ENCODE measurements around the gene PET117.
A peak's percentile ranks its signal among the peaks of the same experiment; 100 is the strongest.

PET117 gene

DNA sequence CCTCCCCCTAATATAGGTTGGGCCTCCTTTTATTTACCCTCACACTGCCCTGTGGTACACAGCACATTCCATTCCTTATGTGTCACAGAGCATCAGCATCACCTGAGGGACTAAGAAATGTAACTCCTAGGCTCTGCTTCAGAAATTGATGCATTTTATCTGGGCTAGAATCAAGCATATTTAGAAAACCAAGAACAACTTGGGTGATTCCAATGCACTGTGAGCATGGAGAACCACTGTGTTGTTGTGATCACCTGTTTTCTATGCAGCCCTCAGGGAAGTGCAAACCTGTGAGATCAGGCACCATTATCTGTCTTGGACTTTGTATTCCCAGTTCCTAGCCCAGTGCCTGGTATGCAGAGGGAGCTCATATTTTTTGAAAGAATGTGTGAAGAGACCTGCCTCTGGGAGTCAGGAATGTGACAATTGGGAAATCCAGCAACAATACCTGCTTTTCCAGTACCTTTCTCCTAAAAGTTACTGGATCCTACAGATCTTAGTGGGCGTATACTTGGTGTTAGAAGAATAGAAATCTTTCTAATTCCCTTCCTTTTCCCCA, 7.0 kb downstream of the PET117 start:
- H3K36me3 Mint-ChIP-seq (ENCODE audit: low read depth) = peaks cover 42% of the 10 kb centered on the region
- no peaks in the 10 kb centered on the region for H3K27me3 Mint-ChIP-seq (ENCODE audit: low read depth)
- TF ChIP-seq, protein P1, sequence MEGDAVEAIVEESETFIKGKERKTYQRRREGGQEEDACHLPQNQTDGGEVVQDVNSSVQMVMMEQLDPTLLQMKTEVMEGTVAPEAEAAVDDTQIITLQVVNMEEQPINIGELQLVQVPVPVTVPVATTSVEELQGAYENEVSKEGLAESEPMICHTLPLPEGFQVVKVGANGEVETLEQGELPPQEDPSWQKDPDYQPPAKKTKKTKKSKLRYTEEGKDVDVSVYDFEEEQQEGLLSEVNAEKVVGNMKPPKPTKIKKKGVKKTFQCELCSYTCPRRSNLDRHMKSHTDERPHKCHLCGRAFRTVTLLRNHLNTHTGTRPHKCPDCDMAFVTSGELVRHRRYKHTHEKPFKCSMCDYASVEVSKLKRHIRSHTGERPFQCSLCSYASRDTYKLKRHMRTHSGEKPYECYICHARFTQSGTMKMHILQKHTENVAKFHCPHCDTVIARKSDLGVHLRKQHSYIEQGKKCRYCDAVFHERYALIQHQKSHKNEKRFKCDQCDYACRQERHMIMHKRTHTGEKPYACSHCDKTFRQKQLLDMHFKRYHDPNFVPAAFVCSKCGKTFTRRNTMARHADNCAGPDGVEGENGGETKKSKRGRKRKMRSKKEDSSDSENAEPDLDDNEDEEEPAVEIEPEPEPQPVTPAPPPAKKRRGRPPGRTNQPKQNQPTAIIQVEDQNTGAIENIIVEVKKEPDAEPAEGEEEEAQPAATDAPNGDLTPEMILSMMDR (IDR thresholded peaks at IDR 0.05; ENCODE audit: unreplicated experiment in 3 of 3) = no peak

DNA sequence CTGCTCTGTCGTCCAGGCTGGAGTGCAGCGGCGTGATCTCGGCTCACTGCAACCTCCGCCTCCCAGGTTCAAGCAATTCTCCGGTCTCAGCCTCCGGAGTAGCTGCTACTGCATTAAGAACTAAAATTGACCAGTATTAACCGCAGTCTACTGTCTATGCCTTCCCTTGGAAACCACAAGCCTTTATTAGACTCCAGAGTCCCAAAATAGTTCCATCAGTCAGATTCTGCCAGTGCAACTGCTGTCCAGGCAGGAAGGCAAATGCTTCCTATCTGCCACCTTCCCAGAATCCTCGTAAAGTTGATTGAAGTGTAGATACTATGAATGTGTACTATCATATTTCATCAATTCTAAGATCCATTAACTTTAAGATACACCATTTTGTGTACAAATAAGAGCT, 16.7 kb downstream of the PET117 start:
- H3K4me3 Mint-ChIP-seq = no peak overlapping the region
- H3K36me3 Mint-ChIP-seq (ENCODE audit: low read depth) = peaks cover 44% of the 10 kb centered on the region
- TF ChIP-seq, protein P1 (IDR thresholded peaks at IDR 0.05; ENCODE audit: unreplicated experiment in 3 of 3) = no peak
- no peaks in the 10 kb centered on the region for H3K27me3 Mint-ChIP-seq (ENCODE audit: low read depth)
- H3K4me1 Mint-ChIP-seq = peaks cover 5% of the 10 kb centered on the region
- no peak overlapping the region for H3K27ac Mint-ChIP-seq
- no peaks in the 10 kb centered on the region for H3K9me3 Mint-ChIP-seq

More for the DNA sequence above, 7.0 kb downstream of the PET117 start:
- H3K4me1 Mint-ChIP-seq = peaks cover 14% of the 10 kb centered on the region
- no peak overlapping the region for H3K27ac Mint-ChIP-seq
- no peak overlapping the region for H3K4me3 Mint-ChIP-seq
- H3K9me3 Mint-ChIP-seq = no peaks in the 10 kb centered on the region

- H3K36me3 Mint-ChIP-seq (ENCODE audit: low read depth) = peaks cover 35% of the 10 kb centered on the region
- H3K27me3 Mint-ChIP-seq (ENCODE audit: low read depth) = no peaks in the 10 kb centered on the region
- peaks cover 5% of the 10 kb centered on the region for H3K4me1 Mint-ChIP-seq
- no peak overlapping the region for H3K27ac Mint-ChIP-seq
- TF ChIP-seq, protein P1 (IDR thresholded peaks at IDR 0.05; ENCODE audit: unreplicated experiment in 3 of 3) = no peak
- no peak overlapping the region for H3K4me3 Mint-ChIP-seq
- H3K9me3 Mint-ChIP-seq = no peaks in the 10 kb centered on the region
Observed at GRCh38 chr20:18156045-18156444, 18.4 kb downstream of the PET117 start.

DNA sequence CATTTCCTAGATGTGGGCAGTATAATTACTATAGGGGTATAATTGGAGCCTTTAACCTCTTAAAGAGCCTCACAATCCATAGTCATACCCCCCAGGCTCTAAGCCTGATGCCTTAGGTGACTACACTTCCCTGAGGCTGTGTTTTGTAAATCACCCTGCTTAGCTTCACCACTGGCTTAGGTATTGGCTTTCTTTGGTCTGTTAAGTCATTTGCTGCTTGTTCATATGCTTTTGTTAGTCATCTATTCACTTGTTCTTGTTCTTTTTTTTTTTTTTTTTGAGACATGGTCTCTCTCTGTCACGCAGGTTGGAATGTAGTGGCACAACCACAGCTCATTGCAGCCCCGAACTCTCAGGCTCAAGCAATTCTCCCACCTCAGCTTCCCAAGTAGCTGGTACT, 26.7 kb downstream of the PET117 start:
- peaks cover 6% of the 10 kb centered on the region for H3K4me1 Mint-ChIP-seq

GRCh38 chr20:18165553-18165952, 27.9 kb downstream of the PET117 start:
- no peaks in the 10 kb centered on the region for H3K27me3 Mint-ChIP-seq (ENCODE audit: low read depth)
- TF ChIP-seq, protein P1 (IDR thresholded peaks at IDR 0.05; ENCODE audit: unreplicated experiment in 3 of 3) = no peak
- H3K9me3 Mint-ChIP-seq = no peaks in the 10 kb centered on the region
- H3K4me3 Mint-ChIP-seq = no peak overlapping the region
- peaks cover 6% of the 10 kb centered on the region for H3K4me1 Mint-ChIP-seq
- peaks cover 68% of the 10 kb centered on the region for H3K36me3 Mint-ChIP-seq (ENCODE audit: low read depth)
- H3K27ac Mint-ChIP-seq = peak overlapping the region in 1 of 3 experiments; percentile 68

More for the DNA sequence above, 26.7 kb downstream of the PET117 start:
- Mint-ChIP-seq H3K36me3 (ENCODE audit: low read depth) (peaks cover 62% of the 10 kb centered on the region), H3K4me3 (no peak overlapping the region), H3K27me3 (ENCODE audit: low read depth) (no peaks in the 10 kb centered on the region), H3K27ac (no peak overlapping the region), H3K9me3 (no peaks in the 10 kb centered on the region)
- TF ChIP-seq, protein P1 (IDR thresholded peaks at IDR 0.05; ENCODE audit: unreplicated experiment in 3 of 3) = no peak

- Mint-ChIP-seq H3K4me3 (no peak overlapping the region), H3K9me3 (no peaks in the 10 kb centered on the region), H3K27ac (peak overlapping the region in 1 of 3 experiments; percentile 32), H3K4me1 (peaks cover 6% of the 10 kb centered on the region), H3K36me3 (ENCODE audit: low read depth) (peaks cover 75% of the 10 kb centered on the region), H3K27me3 (ENCODE audit: low read depth) (no peaks in the 10 kb centered on the region)
- TF ChIP-seq, protein P1 (IDR thresholded peaks at IDR 0.05; ENCODE audit: unreplicated experiment in 3 of 3) = no peak
Observed at GRCh38 chr20:18166241-18166881, 28.7 kb downstream of the PET117 start.

Measured in nephron (organoid).